Ishikawa (cell line): Measurements from ENCODE around the gene METTL24.

ENCODE experiments used
- CEBPB ChIP-seq: IDR thresholded peaks from 2 replicates; pipeline ENCODE4 v1.6.1; 2012
- CREB1 ChIP-seq: IDR thresholded peaks from 2 replicates; pipeline ENCODE4 v1.6.1; 2012; ENCODE audit warnings: low read depth
- EGR1 ChIP-seq: IDR thresholded peaks from 2 replicates; pipeline ENCODE4 v1.6.1; 2012
- EP300 ChIP-seq: IDR thresholded peaks from 2 replicates; pipeline ENCODE4 v1.6.1; 2012; ENCODE audit warnings: borderline replicate concordance
- FOXM1 ChIP-seq: IDR thresholded peaks from 2 replicates; pipeline ENCODE4 v1.6.1; 2012; ENCODE audit warnings: low read depth, borderline replicate concordance
- MAX ChIP-seq: IDR thresholded peaks from 2 replicates; pipeline ENCODE4 v1.6.1; 2012
- NFIC ChIP-seq: IDR thresholded peaks from 2 replicates; pipeline ENCODE4 v1.6.1; 2012
- RAD21 ChIP-seq: IDR thresholded peaks from 2 replicates; pipeline ENCODE4 v1.6.1; 2012; ENCODE audit warnings: low read depth
- TAF1 ChIP-seq: IDR thresholded peaks from 2 replicates; pipeline ENCODE4 v1.6.1; 2012; ENCODE audit warnings: low read depth, mild to moderate bottlenecking
- TCF12 ChIP-seq: IDR thresholded peaks from 2 replicates; pipeline ENCODE4 v1.6.1; 2012; ENCODE audit warnings: low read depth
- TEAD4 ChIP-seq: IDR thresholded peaks from 2 replicates; pipeline ENCODE4 v1.6.1; 2012
- USF1 ChIP-seq: IDR thresholded peaks from 2 replicates; pipeline ENCODE4 v1.6.1; 2012
- YY1 ChIP-seq: IDR thresholded peaks from 2 replicates; pipeline ENCODE4 v1.6.1; 2012; ENCODE audit warnings: low read depth
- ZBTB7A ChIP-seq: IDR thresholded peaks from 2 replicates; pipeline ENCODE4 v1.6.1; 2012; ENCODE audit warnings: low read depth
- TF ChIP-seq, protein P1 (sequence below): IDR thresholded peaks from 2 replicates; pipeline ENCODE4 v1.6.1; 2012; ENCODE audit warnings: low read depth, mild to moderate bottlenecking

Gene METTL24

DNA sequence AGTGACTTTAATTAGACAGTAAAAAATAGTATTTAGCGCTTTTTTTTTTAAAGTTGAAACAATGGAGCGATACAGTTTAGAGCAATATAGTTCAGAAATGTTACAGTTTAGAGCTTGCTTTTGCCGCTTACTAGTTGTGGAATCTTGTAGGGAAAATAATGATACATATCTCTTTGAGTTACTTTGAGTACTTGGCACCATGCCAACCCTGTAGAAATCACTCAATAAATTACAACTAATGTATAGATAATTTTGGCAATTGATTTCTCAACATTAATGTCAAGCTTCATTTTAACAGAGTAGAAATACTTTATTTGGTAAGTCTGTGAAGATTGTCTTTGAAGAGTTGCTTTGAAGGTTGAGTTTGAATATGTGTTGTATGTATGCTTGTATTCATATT lies 150.5 kb downstream of the METTL24 start:
- peak; percentile 85 for TF ChIP-seq NFIC
- TF ChIP-seq FOXM1: no peak

DNA sequence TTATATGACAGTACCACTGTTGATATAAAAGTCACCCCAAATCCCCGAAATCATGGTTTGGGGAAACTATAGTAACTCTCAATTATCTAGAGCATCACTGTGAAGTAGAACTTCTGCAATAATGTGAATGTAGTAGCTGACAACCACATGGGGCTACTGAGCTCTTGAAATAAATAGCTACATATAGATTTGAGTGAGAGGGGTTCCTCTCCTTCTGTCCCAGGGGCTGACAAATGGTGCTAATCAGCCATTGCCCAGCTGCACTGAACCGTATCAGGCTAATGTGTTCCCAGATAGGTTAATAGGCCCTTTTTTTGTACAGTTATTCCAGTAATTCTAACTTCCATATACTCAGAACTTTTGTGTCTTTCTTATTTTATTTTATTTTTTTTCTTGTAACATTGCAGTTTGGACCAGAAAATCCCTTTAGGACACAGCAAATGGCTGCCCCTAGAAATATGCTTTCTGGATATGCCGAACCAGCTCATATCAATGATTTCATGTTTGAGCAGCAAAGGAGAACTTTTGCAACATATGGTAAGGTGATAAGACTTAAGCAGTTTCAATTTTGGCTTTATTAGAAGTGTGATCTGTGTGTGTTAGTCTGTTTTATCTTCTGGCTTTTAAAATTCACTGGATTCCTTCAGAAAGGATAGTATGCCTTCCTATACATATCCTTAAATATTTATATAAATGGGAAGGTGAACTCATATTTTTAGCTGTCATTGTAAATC lies 156.8 kb downstream of the METTL24 start:
- TF ChIP-seq RAD21 (no peak), EP300 (no peak), TEAD4 (no peak), ZBTB7A (no peak), TCF12 (no peak), USF1 (no peak), TAF1 (no peak), YY1 (no peak), CEBPB (no peak), CREB1 (no peak), NFIC (no peak), EGR1 (no peak)
- TF ChIP-seq, protein P1, sequence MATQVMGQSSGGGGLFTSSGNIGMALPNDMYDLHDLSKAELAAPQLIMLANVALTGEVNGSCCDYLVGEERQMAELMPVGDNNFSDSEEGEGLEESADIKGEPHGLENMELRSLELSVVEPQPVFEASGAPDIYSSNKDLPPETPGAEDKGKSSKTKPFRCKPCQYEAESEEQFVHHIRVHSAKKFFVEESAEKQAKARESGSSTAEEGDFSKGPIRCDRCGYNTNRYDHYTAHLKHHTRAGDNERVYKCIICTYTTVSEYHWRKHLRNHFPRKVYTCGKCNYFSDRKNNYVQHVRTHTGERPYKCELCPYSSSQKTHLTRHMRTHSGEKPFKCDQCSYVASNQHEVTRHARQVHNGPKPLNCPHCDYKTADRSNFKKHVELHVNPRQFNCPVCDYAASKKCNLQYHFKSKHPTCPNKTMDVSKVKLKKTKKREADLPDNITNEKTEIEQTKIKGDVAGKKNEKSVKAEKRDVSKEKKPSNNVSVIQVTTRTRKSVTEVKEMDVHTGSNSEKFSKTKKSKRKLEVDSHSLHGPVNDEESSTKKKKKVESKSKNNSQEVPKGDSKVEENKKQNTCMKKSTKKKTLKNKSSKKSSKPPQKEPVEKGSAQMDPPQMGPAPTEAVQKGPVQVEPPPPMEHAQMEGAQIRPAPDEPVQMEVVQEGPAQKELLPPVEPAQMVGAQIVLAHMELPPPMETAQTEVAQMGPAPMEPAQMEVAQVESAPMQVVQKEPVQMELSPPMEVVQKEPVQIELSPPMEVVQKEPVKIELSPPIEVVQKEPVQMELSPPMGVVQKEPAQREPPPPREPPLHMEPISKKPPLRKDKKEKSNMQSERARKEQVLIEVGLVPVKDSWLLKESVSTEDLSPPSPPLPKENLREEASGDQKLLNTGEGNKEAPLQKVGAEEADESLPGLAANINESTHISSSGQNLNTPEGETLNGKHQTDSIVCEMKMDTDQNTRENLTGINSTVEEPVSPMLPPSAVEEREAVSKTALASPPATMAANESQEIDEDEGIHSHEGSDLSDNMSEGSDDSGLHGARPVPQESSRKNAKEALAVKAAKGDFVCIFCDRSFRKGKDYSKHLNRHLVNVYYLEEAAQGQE: no peak

- TF ChIP-seq FOXM1: no peak
- TF ChIP-seq CREB1: no peak
- no peak for TF ChIP-seq TEAD4
- no peak for TF ChIP-seq MAX
These were observed 159.6 kb downstream of the METTL24 start for GRCh38 chr6:110198561-110198960.

DNA sequence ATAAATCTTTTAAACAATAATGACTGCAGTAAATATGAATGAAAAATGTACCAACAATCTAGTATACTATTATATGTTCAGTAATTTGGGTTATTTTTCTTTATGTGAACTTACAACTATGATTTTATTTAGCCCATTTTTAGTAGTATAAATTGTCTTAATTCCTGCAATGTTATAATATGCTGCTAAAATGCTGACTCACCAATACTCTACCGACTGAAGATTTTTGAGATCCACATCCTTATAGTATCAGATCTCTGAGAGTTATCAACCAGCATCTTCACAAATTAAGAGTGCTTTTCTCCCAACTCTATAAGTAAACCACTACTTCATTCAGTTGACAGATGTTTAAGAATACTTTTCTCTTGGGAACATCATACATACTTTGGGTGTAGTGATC lies 161.3 kb downstream of the METTL24 start:
- no peak for TF ChIP-seq TEAD4
- no peak for TF ChIP-seq TAF1
- no peak for TF ChIP-seq EGR1
- no peak for TF ChIP-seq FOXM1
- TF ChIP-seq USF1: no peak
- TF ChIP-seq, protein P1: no peak
- no peak for TF ChIP-seq RAD21
- no peak for TF ChIP-seq EP300
- no peak for TF ChIP-seq CEBPB
- no peak for TF ChIP-seq ZBTB7A
- TF ChIP-seq TCF12: no peak
- TF ChIP-seq MAX: no peak
- TF ChIP-seq NFIC: no peak

DNA sequence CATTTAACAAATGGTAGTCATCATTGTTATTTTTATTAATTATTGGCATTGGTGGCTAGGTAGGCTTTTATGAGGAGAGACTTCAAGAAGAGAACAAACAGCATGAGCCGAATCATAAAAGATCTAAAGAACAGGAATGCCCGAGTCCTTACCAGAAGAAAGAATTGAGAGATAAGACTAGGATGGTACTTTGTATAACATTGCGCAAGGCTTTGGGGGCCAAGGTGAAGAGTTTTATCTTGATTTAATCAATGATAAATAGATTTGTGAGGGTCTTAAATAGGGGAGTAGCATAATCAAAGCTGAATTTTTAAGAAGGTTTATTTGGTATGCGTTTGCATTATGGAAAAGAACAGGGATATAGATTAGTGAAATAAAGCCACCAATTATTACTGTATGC lies 162.5 kb downstream of the METTL24 start:
- TF ChIP-seq CREB1 (no peak), EGR1 (no peak), MAX (no peak), CEBPB (peak; percentile 16; the same call in 1 of the 2 replicates)
